Fibroblast of skin of scalp (primary cell): ENCODE results near the gene HNRNPU.

ENCODE experiments used
- DNase-seq: peaks from one replicate; pipeline ENCODE4 v3.0.0-alpha.2; 2013

The HNRNPU gene

DNA sequence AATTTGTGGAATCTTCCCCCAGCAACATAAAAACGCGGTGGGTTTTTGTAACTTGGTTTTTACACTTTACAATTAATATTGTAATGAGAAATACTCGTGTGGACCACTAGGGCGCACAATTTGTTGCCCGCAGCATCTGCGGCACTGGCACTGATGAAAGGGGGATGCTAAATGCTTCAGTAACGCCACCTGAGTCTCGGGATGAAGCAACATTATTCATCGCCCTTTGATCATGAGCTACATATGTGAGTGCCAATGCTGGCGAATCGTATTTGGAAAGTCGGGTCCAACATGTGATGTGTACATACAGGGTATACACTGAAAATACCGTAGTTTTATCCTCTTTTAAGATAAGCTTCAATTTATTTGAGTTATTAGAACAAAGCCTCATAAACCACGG, 63.1 kb downstream of the HNRNPU start:
- peak; percentile 36 for DNase-seq

DNA sequence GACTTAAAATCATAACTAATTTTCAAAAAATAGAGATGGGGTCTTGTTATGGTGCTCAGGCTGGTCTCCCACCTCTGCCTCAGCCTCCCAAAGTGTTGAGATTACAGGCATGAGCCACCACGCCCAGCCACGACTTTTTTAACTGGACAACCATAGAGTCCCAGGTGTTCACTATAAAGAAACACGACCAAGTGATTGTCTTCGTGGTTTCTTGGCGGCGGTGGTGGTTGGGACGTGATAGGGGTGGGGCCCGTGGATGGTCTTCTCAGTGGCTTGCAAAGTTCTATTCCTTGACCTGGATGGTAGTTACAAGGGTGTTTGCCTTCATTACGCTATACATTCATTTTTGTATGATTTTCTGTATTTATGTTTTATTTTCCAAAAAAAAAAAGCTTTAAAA, 63.5 kb downstream of the HNRNPU start:
- DNase-seq, result no peak
